GM23338 (cell line): ENCODE results near the gene NOC2L. TPM values are rescaled to one million over a fixed set of nuclear protein-coding genes. Genes with fewer than 3 reads are reported as not detected.

ENCODE experiments used
- ATAC-seq: fragments of 200-7000 bp; cut with Tn5 transposase; 3 replicates; pipeline ENCODE4 v1.9.1; 2020
- DNase-seq: peaks from one replicate; pipeline ENCODE4 v3.0.0-alpha.2; 2015; ENCODE audit warnings: low spot score
- H2AFZ ChIP-seq: fragments of 200-600 bp; sonication (generic); 2 replicates; pipeline ENCODE4 v1.8.0; 2016; ENCODE audit warnings: antibody characterized with exemption, mild to moderate bottlenecking, moderate library complexity
- H3F3A ChIP-seq: fragments of 200-600 bp; sonication (generic); replicated peaks from 2 replicates; pipeline ENCODE4 v1.8.0; 2017; ENCODE audit warnings: antibody characterized with exemption, mixed run types, low read depth
- H3K27ac ChIP-seq: fragments of 200-600 bp; sonication (generic); 2 replicates; pipeline ENCODE4 v1.6.1; 2016; ENCODE audit warnings: low read depth
- H3K27me3 ChIP-seq: fragments of 200-600 bp; sonication (generic); 2 replicates; pipeline ENCODE4 v1.8.0; 2016; ENCODE audit warnings: mild to moderate bottlenecking, mixed run types, moderate library complexity; ENCODE audit not compliant: insufficient read depth
- H3K36me3 ChIP-seq: fragments of 200-600 bp; sonication (generic); 2 replicates; pipeline ENCODE4 v1.8.0; 2016; ENCODE audit warnings: mild to moderate bottlenecking; ENCODE audit not compliant: insufficient read depth
- H3K4me1 ChIP-seq: fragments of 200-600 bp; sonication (generic); 2 replicates; pipeline ENCODE4 v1.8.0; 2016; ENCODE audit warnings: mild to moderate bottlenecking, moderate library complexity; ENCODE audit not compliant: insufficient read depth
- H3K4me2 ChIP-seq: fragments of 200-600 bp; sonication (generic); 2 replicates; pipeline ENCODE4 v1.7.1; 2017; ENCODE audit warnings: mixed run types
- H3K4me3 ChIP-seq: fragments of 200-600 bp; sonication (generic); 2 replicates; pipeline ENCODE4 v1.6.1; 2016; ENCODE audit warnings: mixed run types
- H3K79me2 ChIP-seq: fragments of 200-600 bp; sonication (generic); replicated peaks from 2 replicates; pipeline ENCODE4 v1.8.0; 2017; ENCODE audit warnings: mild to moderate bottlenecking; ENCODE audit not compliant: insufficient read depth
- H3K9me2 ChIP-seq: fragments of 200-600 bp; sonication (generic); 2 replicates; pipeline ENCODE4 v1.8.0; 2017; ENCODE audit not compliant: insufficient read depth
- H4K20me1 ChIP-seq: fragments of 200-600 bp; sonication (generic); replicated peaks from 2 replicates; pipeline ENCODE4 v1.8.0; 2017; ENCODE audit warnings: mild to moderate bottlenecking; ENCODE audit not compliant: insufficient read depth
- H3K27ac Mint-ChIP-seq: 2 replicates; pipeline ENCODE4 v1.8.0; 2020; ENCODE audit warnings: inconsistent platforms, mild to moderate bottlenecking, moderate library complexity, mixed read lengths
- H3K27me3 Mint-ChIP-seq: 3 replicates; pipeline ENCODE4 v1.8.0; 2022; ENCODE audit warnings: low read depth, mild to moderate bottlenecking, moderate library complexity, mixed read lengths, inconsistent platforms; ENCODE audit not compliant: insufficient read depth, poor library complexity
- H3K36me3 Mint-ChIP-seq: 3 replicates; pipeline ENCODE4 v1.8.0; 2021; ENCODE audit warnings: low read depth, mild to moderate bottlenecking, inconsistent platforms, moderate library complexity, mixed read lengths
- H3K4me1 Mint-ChIP-seq: 3 replicates; pipeline ENCODE4 v1.8.0; 2020; ENCODE audit warnings: mild to moderate bottlenecking, inconsistent platforms, mixed read lengths
- H3K4me3 Mint-ChIP-seq: 3 replicates; pipeline ENCODE4 v1.8.0; 2021; ENCODE audit warnings: moderate library complexity, mild to moderate bottlenecking, inconsistent platforms, mixed read lengths
- H3K9me3 Mint-ChIP-seq: 3 replicates; pipeline ENCODE4 v1.8.0; 2020; ENCODE audit warnings: moderate library complexity, mild to moderate bottlenecking, inconsistent platforms, mixed read lengths
- CREB1 ChIP-seq: fragments of 250-450 bp; sonication (Bioruptor Pico); IDR thresholded peaks from 2 replicates; pipeline ENCODE4 v1.5.0; 2020; ENCODE audit warnings: low read depth, mild to moderate bottlenecking, moderate library complexity
- CTCF ChIP-seq, 2 experiments: fragments of 200-600 bp in 1 of 2; sonication (generic) in 1 of 2; conservative IDR thresholded peaks; 2 replicates each; pipeline versions ENCODE4 v1.5.1 to v1.6.1; 2016 to 2017; ENCODE audit warnings: antibody characterized with exemption in 2 of 2, low read depth in 2 of 2, mild to moderate bottlenecking in 2 of 2, moderate library complexity in 1 of 2
- EZH2 ChIP-seq: fragments of 200-600 bp; sonication (generic); IDR thresholded peaks from one replicate; pipeline ENCODE4 v1.8.0; 2017; ENCODE audit warnings: antibody characterized with exemption, mild to moderate bottlenecking, low read depth; ENCODE audit not compliant: unreplicated experiment
- EZH2phosphoT487 ChIP-seq: fragments of 200-600 bp; sonication (generic); IDR thresholded peaks from one replicate; pipeline ENCODE4 v1.8.1; 2018; ENCODE audit warnings: antibody characterized with exemption; ENCODE audit not compliant: unreplicated experiment
- JUNB ChIP-seq: IDR thresholded peaks from one replicate; pipeline ENCODE4 v1.6.1; 2016; ENCODE audit warnings: antibody characterized with exemption; ENCODE audit not compliant: unreplicated experiment
- NANOG ChIP-seq: IDR thresholded peaks from 2 replicates; pipeline ENCODE4 v1.6.1; 2016; ENCODE audit warnings: antibody characterized with exemption, borderline replicate concordance
- POLR2AphosphoS5 ChIP-seq: IDR thresholded peaks from 2 replicates; pipeline ENCODE4 v1.6.1; 2016; ENCODE audit warnings: antibody characterized with exemption, low read depth
- STAT1 ChIP-seq: IDR thresholded peaks from one replicate; pipeline ENCODE4 v1.6.1; 2016; ENCODE audit warnings: antibody characterized with exemption; ENCODE audit not compliant: unreplicated experiment
- ZNF114 ChIP-seq: fragments of 250-450 bp; sonication (Bioruptor Pico); IDR thresholded peaks from 2 replicates; pipeline ENCODE4 v1.5.0; 2020; ENCODE audit warnings: mild to moderate bottlenecking, moderate library complexity
- ZNF331 ChIP-seq: fragments of 250-450 bp; sonication (Bioruptor Pico); IDR thresholded peaks from 2 replicates; pipeline ENCODE4 v1.5.0; 2020; ENCODE audit warnings: low read depth, mild to moderate bottlenecking, moderate library complexity
- polyA plus RNA-seq: library from polyadenylated mRNA; unstranded; fragments of >200 nt; fragmentation: Nextera tagmentation; extraction: Ambion mirVana; gene quantifications from 2 replicates; pipeline ENCODE4 v1.2.1, GENCODE V29; 2016
- total RNA-seq: library from RNA; depleted of rRNA; stranded (reverse); fragments of >200 nt; shearing (Covaris generic); gene quantifications from 2 replicates; pipeline ENCODE4 v1.2.3, GENCODE V29; 2014
- TF ChIP-seq, protein P1 (sequence below): fragments of 250-450 bp; sonication (Bioruptor Pico); IDR thresholded peaks from 2 replicates; pipeline ENCODE4 v1.5.0; 2020; ENCODE audit warnings: mild to moderate bottlenecking, moderate library complexity

NOC2L gene
- total and polyA plus RNA-seq, 2 experiments from 2014 or later: 79.3 to 125 TPM

DNA sequence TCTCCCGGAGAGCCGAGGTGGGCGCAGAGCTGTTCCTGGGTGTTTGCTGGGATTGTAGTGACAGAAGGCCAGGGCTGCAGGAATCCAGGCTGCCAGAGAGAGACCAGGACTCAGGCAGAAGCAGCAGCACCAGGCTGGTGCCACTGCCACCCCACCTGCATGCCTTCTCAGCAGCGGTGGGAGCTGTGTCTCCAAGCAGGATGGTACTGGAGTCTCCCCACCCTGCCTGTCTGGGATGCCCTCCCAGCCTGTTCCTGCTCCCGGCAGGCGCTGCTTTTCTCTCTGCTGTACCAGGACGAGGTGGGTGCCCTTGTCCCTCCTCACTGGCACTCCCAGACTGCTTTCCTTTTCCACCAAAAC, 45.3 kb upstream of the NOC2L start:
- Mint-ChIP-seq H3K27me3 (peaks cover 59% of the 10 kb centered on the region), H3K9me3 (peaks cover 2% of the 10 kb centered on the region; the same call in 1 of the 3 replicates), H3K4me3 (peak overlapping the region; percentile 19; the same call in 1 of the 3 replicates), H3K4me1 (peaks cover 18% of the 10 kb centered on the region), H3K36me3 (no peaks in the 10 kb centered on the region; the same call in 2 of the 3 replicates), H3K27ac (no peak overlapping the region)
- TF ChIP-seq NANOG: no peak
- no peak for TF ChIP-seq EZH2phosphoT487
- TF ChIP-seq ZNF331: no peak
- TF ChIP-seq POLR2AphosphoS5: no peak
- TF ChIP-seq ZNF114 (CRISPR knock-in tag): no peak
- no peak for TF ChIP-seq JUNB
- no peak for TF ChIP-seq CTCF (conservative IDR thresholded peaks at IDR 0.05; ENCODE audit: low read depth in 2 of 2)
- TF ChIP-seq CREB1 (CRISPR knock-in tag): no peak
- TF ChIP-seq STAT1: no peak
- Histone ChIP-seq H3F3A (peaks cover 4% of the 10 kb centered on the region; the same call in 1 of the 2 replicates), H3K9me2 (no peaks in the 10 kb centered on the region), H3K27ac (no peak overlapping the region), H3K36me3 (no peaks in the 10 kb centered on the region), H2AFZ (no peak overlapping the region), H3K4me1 (peaks cover 8% of the 10 kb centered on the region; the same call in 1 of the 2 replicates), H3K79me2 (no peaks in the 10 kb centered on the region), H3K4me2 (no peak overlapping the region), H4K20me1 (no peaks in the 10 kb centered on the region; the same call in 1 of the 2 replicates), H3K4me3 (no peak overlapping the region), H3K27me3 (peaks cover 73% of the 10 kb centered on the region)
- ATAC-seq (no peak), DNase-seq (no peak)

- no peaks in the 10 kb centered on the region; the same call in 2 of the 3 replicates for H3K36me3 Mint-ChIP-seq
- H3K4me3 Mint-ChIP-seq: no peak overlapping the region
- H3K4me3 ChIP-seq: no peak overlapping the region
- DNase-seq (no peak), ATAC-seq (no peak)
- H3K27ac ChIP-seq: no peak overlapping the region
- H2AFZ ChIP-seq: no peak overlapping the region
- H3K4me2 ChIP-seq: no peak overlapping the region
- H3K27me3 Mint-ChIP-seq: peaks cover 58% of the 10 kb centered on the region
- H3K79me2 ChIP-seq: no peaks in the 10 kb centered on the region
- peaks cover 2% of the 10 kb centered on the region; the same call in 1 of the 3 replicates for H3K9me3 Mint-ChIP-seq
- H3K4me1 Mint-ChIP-seq: peaks cover 18% of the 10 kb centered on the region
- H3K36me3 ChIP-seq: no peaks in the 10 kb centered on the region
- H3K9me2 ChIP-seq: no peaks in the 10 kb centered on the region
- peaks cover 8% of the 10 kb centered on the region; the same call in 1 of the 2 replicates for H3K4me1 ChIP-seq
- peaks cover 73% of the 10 kb centered on the region for H3K27me3 ChIP-seq
- peaks cover 4% of the 10 kb centered on the region; the same call in 1 of the 2 replicates for H3F3A ChIP-seq
- no peak overlapping the region for H3K27ac Mint-ChIP-seq
- no peaks in the 10 kb centered on the region; the same call in 1 of the 2 replicates for H4K20me1 ChIP-seq
- TF ChIP-seq STAT1 (no peak), ZNF331 (no peak), EZH2 (no peak)
- TF ChIP-seq, protein P1, sequence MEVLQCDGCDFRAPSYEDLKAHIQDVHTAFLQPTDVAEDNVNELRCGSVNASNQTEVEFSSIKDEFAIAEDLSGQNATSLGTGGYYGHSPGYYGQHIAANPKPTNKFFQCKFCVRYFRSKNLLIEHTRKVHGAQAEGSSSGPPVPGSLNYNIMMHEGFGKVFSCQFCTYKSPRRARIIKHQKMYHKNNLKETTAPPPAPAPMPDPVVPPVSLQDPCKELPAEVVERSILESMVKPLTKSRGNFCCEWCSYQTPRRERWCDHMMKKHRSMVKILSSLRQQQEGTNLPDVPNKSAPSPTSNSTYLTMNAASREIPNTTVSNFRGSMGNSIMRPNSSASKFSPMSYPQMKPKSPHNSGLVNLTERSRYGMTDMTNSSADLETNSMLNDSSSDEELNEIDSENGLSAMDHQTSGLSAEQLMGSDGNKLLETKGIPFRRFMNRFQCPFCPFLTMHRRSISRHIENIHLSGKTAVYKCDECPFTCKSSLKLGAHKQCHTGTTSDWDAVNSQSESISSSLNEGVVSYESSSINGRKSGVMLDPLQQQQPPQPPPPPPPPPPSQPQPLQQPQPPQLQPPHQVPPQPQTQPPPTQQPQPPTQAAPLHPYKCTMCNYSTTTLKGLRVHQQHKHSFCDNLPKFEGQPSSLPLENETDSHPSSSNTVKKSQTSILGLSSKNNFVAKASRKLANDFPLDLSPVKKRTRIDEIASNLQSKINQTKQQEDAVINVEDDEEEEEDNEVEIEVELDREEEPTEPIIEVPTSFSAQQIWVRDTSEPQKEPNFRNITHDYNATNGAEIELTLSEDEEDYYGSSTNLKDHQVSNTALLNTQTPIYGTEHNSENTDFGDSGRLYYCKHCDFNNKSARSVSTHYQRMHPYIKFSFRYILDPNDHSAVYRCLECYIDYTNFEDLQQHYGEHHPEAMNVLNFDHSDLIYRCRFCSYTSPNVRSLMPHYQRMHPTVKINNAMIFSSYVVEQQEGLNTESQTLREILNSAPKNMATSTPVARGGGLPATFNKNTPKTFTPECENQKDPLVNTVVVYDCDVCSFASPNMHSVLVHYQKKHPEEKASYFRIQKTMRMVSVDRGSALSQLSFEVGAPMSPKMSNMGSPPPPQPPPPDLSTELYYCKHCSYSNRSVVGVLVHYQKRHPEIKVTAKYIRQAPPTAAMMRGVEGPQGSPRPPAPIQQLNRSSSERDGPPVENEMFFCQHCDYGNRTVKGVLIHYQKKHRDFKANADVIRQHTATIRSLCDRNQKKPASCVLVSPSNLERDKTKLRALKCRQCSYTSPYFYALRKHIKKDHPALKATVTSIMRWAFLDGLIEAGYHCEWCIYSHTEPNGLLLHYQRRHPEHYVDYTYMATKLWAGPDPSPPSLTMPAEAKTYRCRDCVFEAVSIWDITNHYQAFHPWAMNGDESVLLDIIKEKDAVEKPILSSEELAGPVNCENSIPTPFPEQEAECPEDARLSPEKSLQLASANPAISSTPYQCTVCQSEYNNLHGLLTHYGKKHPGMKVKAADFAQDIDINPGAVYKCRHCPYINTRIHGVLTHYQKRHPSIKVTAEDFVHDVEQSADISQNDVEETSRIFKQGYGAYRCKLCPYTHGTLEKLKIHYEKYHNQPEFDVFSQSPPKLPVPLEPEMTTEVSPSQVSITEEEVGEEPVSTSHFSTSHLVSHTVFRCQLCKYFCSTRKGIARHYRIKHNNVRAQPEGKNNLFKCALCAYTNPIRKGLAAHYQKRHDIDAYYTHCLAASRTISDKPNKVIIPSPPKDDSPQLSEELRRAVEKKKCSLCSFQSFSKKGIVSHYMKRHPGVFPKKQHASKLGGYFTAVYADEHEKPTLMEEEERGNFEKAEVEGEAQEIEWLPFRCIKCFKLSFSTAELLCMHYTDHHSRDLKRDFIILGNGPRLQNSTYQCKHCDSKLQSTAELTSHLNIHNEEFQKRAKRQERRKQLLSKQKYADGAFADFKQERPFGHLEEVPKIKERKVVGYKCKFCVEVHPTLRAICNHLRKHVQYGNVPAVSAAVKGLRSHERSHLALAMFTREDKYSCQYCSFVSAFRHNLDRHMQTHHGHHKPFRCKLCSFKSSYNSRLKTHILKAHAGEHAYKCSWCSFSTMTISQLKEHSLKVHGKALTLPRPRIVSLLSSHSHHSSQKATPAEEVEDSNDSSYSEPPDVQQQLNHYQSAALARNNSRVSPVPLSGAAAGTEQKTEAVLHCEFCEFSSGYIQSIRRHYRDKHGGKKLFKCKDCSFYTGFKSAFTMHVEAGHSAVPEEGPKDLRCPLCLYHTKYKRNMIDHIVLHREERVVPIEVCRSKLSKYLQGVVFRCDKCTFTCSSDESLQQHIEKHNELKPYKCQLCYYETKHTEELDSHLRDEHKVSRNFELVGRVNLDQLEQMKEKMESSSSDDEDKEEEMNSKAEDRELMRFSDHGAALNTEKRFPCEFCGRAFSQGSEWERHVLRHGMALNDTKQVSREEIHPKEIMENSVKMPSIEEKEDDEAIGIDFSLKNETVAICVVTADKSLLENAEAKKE (CRISPR knock-in tag): no peak
These were observed 44.8 kb upstream of the NOC2L start for GRCh38 chr1:1003618-1004419.
